Measurements from ENCODE around the gene METTL27.
"Not testable (repeated sequence)": the region's sequence is repeated elsewhere in the genome, so short reads cannot be mapped to it uniquely, and the experiment has no call there.

Gene METTL27

GRCh38 chr7:73869011-73869798, 26.9 kb upstream of the METTL27 start:
- no peak for DNase-seq (ENCODE audit: low read depth)

- no peak for DNase-seq (ENCODE audit: low read depth)
These were observed 24.1 kb upstream of the METTL27 start for GRCh38 chr7:73866446-73866767.

GRCh38 chr7:73865738-73866445, 23.6 kb upstream of the METTL27 start:
- no peak for DNase-seq (ENCODE audit: low read depth)

GRCh38 chr7:73864981-73865711, 22.8 kb upstream of the METTL27 start:
- no peak for DNase-seq (ENCODE audit: low read depth)

- DNase-seq (ENCODE audit: low read depth), result no peak
These were observed 19.0 kb upstream of the METTL27 start for GRCh38 chr7:73861305-73861704.

DNA sequence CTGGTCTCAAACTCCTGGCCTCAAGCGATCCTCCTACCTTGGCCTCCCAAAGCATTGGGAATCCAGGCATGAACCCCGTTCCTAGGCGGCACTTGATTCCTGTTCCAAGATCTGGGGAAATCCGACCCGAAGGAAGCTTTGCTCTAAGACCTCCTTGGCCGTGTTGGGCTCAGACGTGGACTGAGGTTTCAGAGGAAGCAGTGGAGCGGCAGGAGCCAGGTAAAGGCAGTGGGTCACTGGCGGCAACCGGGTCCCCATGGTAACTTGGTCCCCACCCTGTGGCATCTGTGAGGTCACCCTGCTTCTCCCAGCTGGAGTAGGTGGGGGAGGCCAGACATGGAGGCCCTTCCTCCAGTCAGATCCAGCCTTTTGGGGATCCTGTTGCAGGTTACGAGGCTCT, 18.5 kb upstream of the METTL27 start, which contains the start of gene TMEM270:
TMEM270 (plus strand) TSS at position 301 of the 400 bp plus-strand sequence; CDS start at position 337, 36 bp downstream.
- no peak for DNase-seq (ENCODE audit: low read depth)

GRCh38 chr7:73858807-73859206, 16.5 kb upstream of the METTL27 start:
- DNase-seq (ENCODE audit: low read depth), result no peak

GRCh38 chr7:73856941-73857340, 14.6 kb upstream of the METTL27 start:
- no peak for DNase-seq (ENCODE audit: low read depth)

DNA sequence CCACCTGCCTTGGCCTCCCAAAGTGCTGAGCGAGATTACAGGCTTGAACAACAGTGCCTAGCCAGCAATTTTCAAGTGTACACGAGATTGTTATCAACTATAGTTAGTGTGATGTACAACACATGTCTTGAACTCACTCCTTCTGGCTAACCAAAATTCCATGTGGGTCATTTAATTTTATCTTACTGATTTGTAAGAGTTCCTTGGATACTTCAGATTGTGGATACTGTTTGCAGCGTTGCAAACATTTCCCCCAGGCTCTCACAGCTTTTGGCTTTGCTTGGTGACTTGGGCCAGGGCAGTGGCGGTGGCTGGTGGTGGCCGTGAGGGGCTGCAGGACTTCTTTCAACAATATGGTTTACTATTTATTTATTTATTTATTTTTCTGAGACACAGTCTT, 10.2 kb upstream of the METTL27 start:
- DNase-seq (ENCODE audit: low read depth), result no peak

GRCh38 chr7:73851410-73852338, 9.4 kb upstream of the METTL27 start:
- no peak for DNase-seq (ENCODE audit: low read depth)

DNA sequence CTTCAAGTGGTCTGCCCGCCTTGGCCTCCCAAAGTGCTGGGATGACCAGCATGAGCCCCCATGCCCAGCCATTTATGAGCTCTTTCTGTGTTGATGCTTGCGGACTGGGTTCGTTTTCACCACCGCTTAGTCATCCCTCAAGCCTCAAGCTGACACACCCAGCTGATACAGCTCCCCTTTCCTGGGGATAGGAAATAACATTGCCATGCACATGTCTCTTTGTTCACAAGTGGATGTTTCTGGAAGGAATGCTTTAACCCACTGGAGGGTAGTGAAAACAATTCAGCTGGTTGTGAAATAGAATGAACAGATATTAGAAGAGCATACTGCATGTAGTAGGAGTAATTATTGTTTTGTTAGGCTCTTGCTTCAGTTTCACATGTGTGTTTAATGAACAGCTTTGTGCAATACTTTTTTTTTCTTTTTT, 8.5 kb upstream of the METTL27 start:
- DNase-seq (ENCODE audit: low read depth), result no peak

DNA sequence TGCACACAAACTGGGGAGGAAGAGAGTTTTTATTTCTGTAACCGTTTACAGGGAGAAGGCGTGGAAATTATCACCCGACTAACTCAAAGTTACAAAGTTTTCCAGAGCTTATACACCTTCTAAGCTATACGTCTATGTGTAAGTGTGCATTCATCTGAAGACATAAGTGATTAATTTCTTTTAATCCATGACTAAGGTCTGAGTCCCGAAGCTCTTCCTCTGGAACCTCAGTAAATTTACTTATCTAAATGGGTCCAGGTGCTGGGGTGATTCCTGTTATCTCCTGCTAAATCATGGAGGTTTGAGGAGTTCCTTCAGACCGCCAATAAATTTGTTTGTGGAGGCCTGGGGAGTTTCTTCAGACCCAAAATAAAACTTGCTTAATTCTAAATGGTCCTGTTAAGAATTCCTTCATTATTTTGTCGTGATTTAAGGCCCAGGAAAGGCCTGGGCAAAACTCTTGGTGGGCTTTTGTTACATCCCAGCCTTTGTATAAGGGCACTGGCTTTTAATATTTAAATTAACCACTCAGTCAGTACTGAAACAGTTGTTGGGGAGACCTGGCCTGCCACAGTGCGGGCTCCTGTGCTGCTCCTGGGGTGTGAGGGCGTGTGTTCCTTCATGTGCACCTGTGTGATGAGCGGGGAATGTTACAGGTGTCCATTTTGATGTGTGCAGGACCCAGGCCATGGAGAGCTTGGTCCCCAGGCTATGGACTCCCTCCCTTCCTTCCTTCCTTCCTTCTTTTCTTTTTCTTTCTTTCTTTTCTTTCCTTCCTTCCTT, 5.8 kb upstream of the METTL27 start:
- DNase-seq (ENCODE audit: low read depth), result no peak

DNA sequence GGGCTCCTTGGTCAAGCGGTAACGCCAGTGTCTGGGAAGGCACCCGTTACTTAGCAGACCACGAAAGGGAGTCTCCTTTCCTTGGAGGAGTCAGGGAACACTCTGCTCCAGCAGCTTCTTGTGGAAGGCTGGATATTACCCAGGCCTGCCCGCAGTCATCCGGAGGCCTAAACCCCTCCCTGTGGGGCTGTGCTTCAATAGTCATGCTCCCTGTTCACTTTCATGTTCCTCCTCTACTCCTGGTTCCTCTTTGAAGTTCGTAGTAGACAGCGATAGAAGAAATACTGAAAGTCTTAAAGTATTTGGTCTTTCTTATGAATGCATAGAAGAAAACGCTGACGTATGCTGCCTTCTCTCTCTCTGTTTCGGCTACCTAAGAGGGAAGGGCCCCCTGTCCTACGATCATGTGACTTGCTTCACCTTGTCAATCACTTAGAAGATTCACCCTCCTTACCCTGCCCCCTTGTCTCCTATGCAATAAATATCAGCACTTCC, 3.4 kb upstream of the METTL27 start:
- not testable (repeated sequence) for DNase-seq (ENCODE audit: low read depth)

GRCh38 chr7:73844848-73845460, 2.6 kb upstream of the METTL27 start:
- no peak for DNase-seq (ENCODE audit: low read depth)

- DNase-seq (ENCODE audit: low read depth), result no peak
These were observed 1.8 kb upstream of the METTL27 start for GRCh38 chr7:73844131-73844547.

DNA sequence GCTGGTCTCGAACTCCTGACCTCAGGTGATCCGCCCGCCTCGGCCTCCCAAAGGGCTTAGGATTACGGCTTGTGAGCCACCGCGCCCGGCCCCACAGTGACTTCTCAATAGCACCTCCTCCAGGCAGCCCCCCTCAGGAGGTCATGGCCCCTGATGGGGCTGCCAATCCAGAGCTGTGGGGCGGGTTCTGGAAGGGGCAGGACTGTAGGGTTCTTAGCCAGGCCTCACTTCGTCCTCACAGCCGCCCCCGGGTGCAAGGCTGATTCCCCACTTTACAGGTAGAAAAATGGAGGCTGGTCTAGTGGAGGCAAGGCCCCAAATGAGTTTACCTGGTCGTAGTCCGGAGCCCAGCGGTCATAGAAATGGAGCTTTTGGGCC, 638 bp downstream of the METTL27 start:
- no peak for DNase-seq (ENCODE audit: low read depth)

- no peak for DNase-seq (ENCODE audit: low read depth)
These were observed 1.5 kb downstream of the METTL27 start for GRCh38 chr7:73840715-73841379.

DNA sequence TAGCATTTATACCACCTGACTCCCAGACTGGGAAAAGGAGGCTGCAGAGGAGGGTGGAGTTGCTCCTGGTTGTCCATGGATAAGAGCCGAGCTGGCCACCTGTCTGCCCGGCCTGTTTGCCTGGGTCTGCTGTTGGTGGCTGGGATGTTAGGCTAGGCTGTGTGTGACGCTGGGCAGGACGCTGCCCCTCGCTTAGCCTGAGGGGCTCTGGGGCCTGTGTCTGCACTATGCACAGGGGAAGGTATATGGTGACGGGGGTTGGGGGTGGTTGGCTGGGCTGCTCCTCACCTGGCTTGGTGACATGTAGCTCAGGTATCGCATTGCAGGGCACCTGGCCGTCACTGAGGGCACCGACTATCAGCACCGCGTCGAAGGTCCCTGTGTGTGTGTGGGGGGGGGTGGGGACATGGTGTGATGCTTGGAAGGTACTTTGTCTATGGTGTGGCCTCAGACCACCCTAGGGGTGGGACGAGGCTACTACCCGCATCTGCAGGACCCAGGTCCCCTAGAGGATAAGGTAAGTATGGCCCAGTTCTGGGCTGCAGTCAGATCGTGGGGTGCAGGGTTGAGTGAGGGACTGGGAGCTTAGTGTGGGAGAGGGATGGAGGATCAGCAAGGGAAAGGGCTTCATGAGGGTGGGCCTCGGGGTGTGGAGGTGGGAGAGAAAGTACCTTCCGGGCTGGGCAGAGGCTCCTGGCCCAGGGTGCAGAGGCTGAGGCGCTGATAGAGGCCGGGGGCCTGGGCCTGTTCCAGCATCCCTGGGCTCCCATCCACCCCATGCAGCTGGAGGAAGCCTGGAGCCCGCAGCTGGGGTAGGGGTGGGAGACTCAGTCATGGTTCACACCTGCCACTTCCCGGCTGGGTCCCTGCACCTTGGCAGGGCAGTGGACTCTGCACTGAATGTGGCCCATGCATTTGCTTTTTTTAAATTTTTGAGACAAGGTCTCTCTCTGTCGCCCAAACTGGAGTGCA, 2.3 kb downstream of the METTL27 start:
- DNase-seq (ENCODE audit: low read depth), result no peak

Measured in T follicular helper cell (primary cell).